Measurements from ENCODE around the gene CDK5RAP1.

GRCh38 chr20:33310327-33310899 lies 90.9 kb downstream of the CDK5RAP1 start:
- no peak for TF ChIP-seq JUND (IDR thresholded peaks at IDR 0.05)
- no peak for TF ChIP-seq CTCF (IDR thresholded peaks at IDR 0.05; ENCODE audit: low read depth, low read length, missing input control)
- no peak for TF ChIP-seq ZBTB33 (IDR thresholded peaks at IDR 0.05)

Data from liver (tissue), 3 donors.